Omental fat pad (tissue), 4 donors: Measurements from ENCODE around the gene PSMB11. TPM values are rescaled to one million over a fixed set of nuclear protein-coding genes. Genes with fewer than 3 reads are reported as not detected.

Experiments
- ATAC-seq: fragments of 150-250 bp; one replicate; pipeline ENCODE4 v1.9.1; 2016; ENCODE audit warnings: mild to moderate bottlenecking, moderate library complexity; ENCODE audit not compliant: low FRiP score
- DNase-seq: peaks from one replicate; pipeline ENCODE4 v3.0.0-alpha.2; 2019; ENCODE audit warnings: low spot score
- CTCF ChIP-seq, 3 donors: fragments of 450-650 bp; IDR thresholded peaks; one replicate each; pipeline ENCODE4 v1.5.1; 2016 to 2017; ENCODE audit warnings: antibody characterized with exemption in 3 of 3, mild to moderate bottlenecking in 3 of 3, moderate library complexity in 2 of 3
- total RNA-seq, 4 donors: library from RNA; depleted of rRNA; stranded (reverse); fragments of >200 nt; gene quantifications; one replicate each; pipeline ENCODE4 v1.1.0, GENCODE V29; 2016

PSMB11 gene
- total RNA-seq, 4 donors from 2014 or later: not detected

GRCh38 chr14:23044840-23045239, 2.8 kb downstream of the PSMB11 start:
- no peak for DNase-seq
- ATAC-seq: no peak
- TF ChIP-seq CTCF (IDR thresholded peaks at IDR 0.05): no peak

GRCh38 chr14:23045419-23046357, 3.7 kb downstream of the PSMB11 start:
- TF ChIP-seq CTCF (IDR thresholded peaks at IDR 0.05): no peak
- ATAC-seq (no peak), DNase-seq (no peak)

GRCh38 chr14:23047034-23047634, 5.1 kb downstream of the PSMB11 start:
- TF ChIP-seq CTCF (IDR thresholded peaks at IDR 0.05): no peak
- ATAC-seq (no peak), DNase-seq (no peak)

GRCh38 chr14:23047751-23048693, 6.0 kb downstream of the PSMB11 start:
- no peak for DNase-seq
- no peak for TF ChIP-seq CTCF (IDR thresholded peaks at IDR 0.05)
- no peak for ATAC-seq

- no peak for TF ChIP-seq CTCF (IDR thresholded peaks at IDR 0.05)
- ATAC-seq (no peak), DNase-seq (no peak)
Measured at GRCh38 chr14:23049011-23049410, 7.0 kb downstream of the PSMB11 start.

GRCh38 chr14:23051141-23052057, 9.4 kb downstream of the PSMB11 start:
- ATAC-seq (no peak), DNase-seq (no peak)

More at GRCh38 chr14:23051141-23052057, 9.4 kb downstream of the PSMB11 start:
- TF ChIP-seq CTCF (IDR thresholded peaks at IDR 0.05): no peak
